Muscle layer of duodenum (tissue), 2 donors: ENCODE data around the gene CNPY1.
A peak's percentile ranks its signal among the peaks of the same experiment; 100 is the strongest.

ENCODE experiments used
- H3K27ac ChIP-seq: one replicate; pipeline ENCODE4 v1.7.0; 2013; ENCODE audit warnings: mild to moderate bottlenecking, low read length
- H3K27me3 ChIP-seq: one replicate; pipeline ENCODE4 v1.7.0; 2013; ENCODE audit warnings: low read depth, mild to moderate bottlenecking, control low read depth, low read length
- H3K36me3 ChIP-seq, 2 donors: one replicate each; pipeline ENCODE4 v1.7.0; 2013; ENCODE audit warnings: low read length in 2 of 2, control low read depth in 1 of 2, mild to moderate bottlenecking in 1 of 2; ENCODE audit not compliant: insufficient read depth in 2 of 2, control insufficient read depth in 1 of 2
- H3K4me1 ChIP-seq, 2 donors: one replicate each; pipeline ENCODE4 v1.7.0; 2013; ENCODE audit warnings: low read length in 2 of 2, mild to moderate bottlenecking in 2 of 2, control low read depth in 1 of 2, moderate library complexity in 1 of 2; ENCODE audit not compliant: insufficient read depth in 2 of 2, control insufficient read depth in 1 of 2
- H3K4me3 ChIP-seq, 2 donors: one replicate each; pipeline ENCODE4 v1.7.0; 2013; ENCODE audit warnings: low read length in 2 of 2, low read depth in 1 of 2, mild to moderate bottlenecking in 1 of 2
- H3K9me3 ChIP-seq, 2 donors: one replicate each; pipeline ENCODE4 v1.7.0; 2013; ENCODE audit warnings: low read length in 2 of 2, control low read depth in 1 of 2, mild to moderate bottlenecking in 1 of 2; ENCODE audit not compliant: control insufficient read depth in 1 of 2
- donor health status: healthy.

The CNPY1 gene

DNA sequence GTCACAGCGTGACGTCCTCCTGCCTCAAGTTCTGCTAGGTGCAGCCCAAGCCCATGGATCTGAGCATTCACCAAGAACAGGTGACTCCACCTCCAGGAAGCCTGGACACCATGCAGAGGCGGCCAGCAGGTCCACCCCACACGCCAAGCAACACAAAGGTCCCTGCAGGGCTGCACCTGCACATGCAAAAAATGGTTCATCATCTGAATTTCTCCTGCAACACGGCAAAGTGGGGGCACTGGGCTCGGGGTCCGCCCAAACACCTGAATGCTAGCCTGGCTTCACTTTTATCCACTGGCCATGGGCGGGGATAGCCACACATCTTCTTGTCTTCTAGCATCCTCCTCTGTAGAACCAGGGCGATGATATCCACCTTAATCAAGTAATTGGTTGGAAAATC lies 28.9 kb downstream of the CNPY1 start:
- no peak overlapping the region for H3K4me3 ChIP-seq
- H3K36me3 ChIP-seq = no peaks in the 10 kb centered on the region
- H3K27me3 ChIP-seq = peaks cover 8% of the 10 kb centered on the region

DNA sequence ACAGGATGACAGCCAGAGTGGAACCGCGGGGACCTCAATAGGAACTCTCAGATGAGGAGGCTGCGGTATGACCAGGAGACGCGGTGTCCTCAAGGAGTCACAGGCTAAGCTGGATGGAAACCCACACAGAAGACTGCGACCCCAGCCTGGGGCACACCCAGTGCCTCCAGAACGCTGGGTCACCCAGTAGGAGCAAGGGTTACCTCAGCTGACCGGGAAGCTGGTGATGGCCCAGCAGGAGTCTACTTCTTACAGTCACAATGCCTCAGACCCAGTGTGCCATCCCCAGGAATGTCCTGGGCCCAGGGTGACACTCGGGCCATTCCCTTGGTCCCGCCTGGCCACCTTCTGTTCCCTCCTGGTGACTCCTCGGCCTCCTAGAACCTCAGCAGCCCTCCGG lies 29.9 kb downstream of the CNPY1 start:
- H3K27ac ChIP-seq = no peak overlapping the region
- H3K36me3 ChIP-seq = no peaks in the 10 kb centered on the region
- no peaks in the 10 kb centered on the region for H3K9me3 ChIP-seq
- H3K27me3 ChIP-seq = peaks cover 17% of the 10 kb centered on the region
- no peak overlapping the region for H3K4me3 ChIP-seq
- H3K4me1 ChIP-seq = no peaks in the 10 kb centered on the region

More for the DNA sequence above, 28.9 kb downstream of the CNPY1 start:
- Histone ChIP-seq H3K27ac (no peak overlapping the region), H3K9me3 (no peaks in the 10 kb centered on the region), H3K4me1 (no peaks in the 10 kb centered on the region)

- no peaks in the 10 kb centered on the region for H3K9me3 ChIP-seq
- no peak overlapping the region for H3K4me3 ChIP-seq
- H3K27me3 ChIP-seq = peaks cover 24% of the 10 kb centered on the region
Measured at GRCh38 chr7:155515318-155515717, 31.0 kb downstream of the CNPY1 start.

GRCh38 chr7:155514296-155514695 lies 32.1 kb downstream of the CNPY1 start:
- Histone ChIP-seq H3K4me3 (no peak overlapping the region), H3K36me3 (no peaks in the 10 kb centered on the region), H3K9me3 (no peaks in the 10 kb centered on the region), H3K4me1 (peaks cover 0 to 10% of the 10 kb centered on the region in 2 donors), H3K27ac (no peak overlapping the region), H3K27me3 (peaks cover 28% of the 10 kb centered on the region)

More at GRCh38 chr7:155515318-155515717, 31.0 kb downstream of the CNPY1 start:
- H3K27ac ChIP-seq = no peak overlapping the region
- no peaks in the 10 kb centered on the region for H3K4me1 ChIP-seq
- H3K36me3 ChIP-seq = no peaks in the 10 kb centered on the region

GRCh38 chr7:155513543-155514285 lies 32.6 kb downstream of the CNPY1 start:
- Histone ChIP-seq H3K27me3 (peaks cover 33% of the 10 kb centered on the region), H3K9me3 (peaks cover 0 to under 1% of the 10 kb centered on the region in 2 donors), H3K4me1 (peaks cover 0 to 11% of the 10 kb centered on the region in 2 donors), H3K4me3 (no peak overlapping the region), H3K27ac (no peak overlapping the region), H3K36me3 (no peaks in the 10 kb centered on the region)

- Histone ChIP-seq H3K27ac (no peak overlapping the region), H3K9me3 (peaks cover 0 to 3% of the 10 kb centered on the region in 2 donors), H3K36me3 (no peaks in the 10 kb centered on the region), H3K4me3 (no peak overlapping the region), H3K27me3 (peaks cover 47% of the 10 kb centered on the region), H3K4me1 (peaks cover 0 to 11% of the 10 kb centered on the region in 2 donors)
Measured at GRCh38 chr7:155512246-155512887, 34.0 kb downstream of the CNPY1 start.

GRCh38 chr7:155511702-155511996 lies 34.7 kb downstream of the CNPY1 start:
- Histone ChIP-seq H3K27me3 (peaks cover 53% of the 10 kb centered on the region), H3K4me3 (no peak overlapping the region), H3K27ac (no peak overlapping the region), H3K9me3 (peaks cover 0 to 3% of the 10 kb centered on the region in 2 donors), H3K4me1 (peaks cover 0 to 14% of the 10 kb centered on the region in 2 donors), H3K36me3 (no peaks in the 10 kb centered on the region)

GRCh38 chr7:155510975-155511701 lies 35.2 kb downstream of the CNPY1 start:
- peaks cover 58% of the 10 kb centered on the region for H3K27me3 ChIP-seq
- H3K4me1 ChIP-seq = peaks cover 0 to 17% of the 10 kb centered on the region in 2 donors
- no peak overlapping the region for H3K4me3 ChIP-seq
- no peaks in the 10 kb centered on the region for H3K36me3 ChIP-seq
- peaks cover 0 to 3% of the 10 kb centered on the region in 2 donors for H3K9me3 ChIP-seq
- H3K27ac ChIP-seq = no peak overlapping the region

DNA sequence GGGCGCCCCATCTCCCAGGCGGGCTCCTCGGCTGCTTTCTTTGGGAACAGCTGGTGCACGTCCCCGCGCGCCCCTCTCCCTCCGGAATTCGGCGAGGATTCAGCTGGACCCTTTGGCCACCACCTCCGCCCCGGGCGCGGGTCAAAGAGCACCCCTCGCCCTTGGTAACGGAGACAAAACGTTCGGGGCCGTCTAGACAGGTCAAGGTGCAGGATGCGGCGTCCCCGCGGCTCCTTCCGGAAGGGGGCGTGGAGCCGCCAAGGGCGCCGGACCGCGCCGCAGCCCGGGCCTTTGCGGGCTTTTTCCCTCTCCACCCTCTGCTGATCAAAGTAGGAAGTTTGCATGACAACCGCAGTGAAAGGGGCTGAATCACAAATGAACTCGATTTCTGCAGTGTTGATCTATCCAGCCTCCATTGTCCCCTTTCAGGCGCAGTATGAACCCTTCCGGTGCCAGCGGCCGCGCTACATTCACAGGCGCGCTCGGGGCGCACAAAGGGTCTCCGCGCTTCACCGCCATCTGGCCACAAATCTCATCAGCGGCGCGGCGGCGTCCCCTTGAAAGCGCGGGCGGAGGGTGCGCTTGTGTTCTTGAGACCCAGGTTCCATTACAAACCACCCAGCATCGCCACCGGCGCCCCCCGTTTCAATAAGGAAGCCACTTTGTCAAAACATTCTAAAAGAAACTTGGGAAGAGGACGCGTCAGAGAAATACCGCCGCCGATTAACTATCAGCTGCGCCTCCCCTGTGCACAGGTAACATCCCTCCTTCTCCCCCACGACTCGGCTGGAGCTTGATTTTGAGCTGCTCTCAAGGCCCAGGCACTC lies 36.4 kb downstream of the CNPY1 start:
- Histone ChIP-seq H3K9me3 (peaks cover 0 to 3% of the 10 kb centered on the region in 2 donors), H3K4me1 (peaks cover 0 to 17% of the 10 kb centered on the region in 2 donors), H3K27me3 (peaks cover 70% of the 10 kb centered on the region), H3K4me3 (peak overlapping the region in 1 of 2 donors; percentile 44), H3K27ac (no peak overlapping the region), H3K36me3 (no peaks in the 10 kb centered on the region)

GRCh38 chr7:155509359-155509724 lies 37.0 kb downstream of the CNPY1 start:
- H3K27me3 ChIP-seq = peaks cover 71% of the 10 kb centered on the region
- peaks cover 0 to 3% of the 10 kb centered on the region in 2 donors for H3K9me3 ChIP-seq
- peaks cover 0 to 17% of the 10 kb centered on the region in 2 donors for H3K4me1 ChIP-seq
- H3K36me3 ChIP-seq = no peaks in the 10 kb centered on the region
- no peak overlapping the region for H3K27ac ChIP-seq
- H3K4me3 ChIP-seq = peak overlapping the region in 1 of 2 donors; percentile 44
